A549 (cell line): ENCODE measurements around the gene DUOX2. TPM values are rescaled to one million over a fixed set of nuclear protein-coding genes. Genes with fewer than 3 reads are reported as not detected.
"Not testable (repeated sequence)": the region's sequence is repeated elsewhere in the genome, so short reads cannot be mapped to it uniquely, and the experiment has no call there.

Experiments
- ATAC-seq, 2 experiments: fragments of 200-7000 bp in 1 of 2; fragments of >200 bp in 1 of 2; cut with Nextera tagmentation in 1 of 2; cut with Tn5 transposase in 1 of 2; 3 replicates each; pipeline versions ENCODE4 v1.8.0 to v1.9.1; 2018 to 2020; ENCODE audit warnings: mild to moderate bottlenecking in 1 of 2, moderate library complexity in 1 of 2
- CTCF ChIA-PET: fragments of 300-600 bp; sonication (Branson Sonifier 250); formaldehyde crosslinking; extraction: SDS; loops from one replicate; lab custom pipeline; 2021; ENCODE audit warnings: antibody characterized with exemption, inconsistent platforms; lab: Yijun Ruan, JAX
- POLR2A ChIA-PET: fragments of 350-600 bp; formaldehyde crosslinking; extraction: SDS; loops from one replicate; lab custom pipeline; 2021; ENCODE audit warnings: antibody characterized with exemption, inconsistent platforms; lab: Yijun Ruan, JAX
- DNase-seq, 2 experiments: peaks; one replicate each; pipeline versions ENCODE4 v3.0.0 to v3.0.0-alpha.2; 2011 to 2016; ENCODE audit warnings: low read depth in 1 of 2, low spot score in 1 of 2
- FAIRE-seq: peaks from 2 replicates; lab custom pipeline; 2011; peaks lifted over from hg19 to GRCh38; lab: Jason Lieb, UNC
- H3K27ac ChIP-seq, 2 experiments: fragments of >200 bp; sonication (Bioruptor Twin); formaldehyde crosslinking; 3 replicates each; pipeline ENCODE4 v1.5.1; 2016 to 2017
- H3K4me1 ChIP-seq: fragments of >200 bp; sonication (Bioruptor Twin); formaldehyde crosslinking; 3 replicates; pipeline ENCODE4 v1.6.1; 2016
- H3K4me2 ChIP-seq: fragments of >200 bp; sonication (Bioruptor Twin); formaldehyde crosslinking; 3 replicates; pipeline ENCODE4 v1.6.1; 2016
- H3K4me3 ChIP-seq: fragments of >200 bp; sonication (Bioruptor Twin); formaldehyde crosslinking; 3 replicates; pipeline ENCODE4 v1.5.1; 2016
- H3K9me3 ChIP-seq: fragments of >200 bp; sonication (Bioruptor Twin); formaldehyde crosslinking; 3 replicates; pipeline ENCODE4 v1.6.1; 2016
- CBX8 ChIP-seq: fragments of 200-600 bp; sonication (generic); IDR thresholded peaks from 2 replicates; pipeline ENCODE4 v1.6.1; 2016
- CEBPB ChIP-seq, 2 experiments: fragments of >200 bp in 1 of 2; sonication (Bioruptor Twin) in 1 of 2; formaldehyde crosslinking in 1 of 2; IDR thresholded peaks; 2 replicates each; pipeline ENCODE4 v1.6.1; 2012 to 2016
- CHD4 ChIP-seq: fragments of 200-600 bp; sonication (generic); IDR thresholded peaks from 2 replicates; pipeline ENCODE4 v1.6.1; 2016; ENCODE audit warnings: antibody characterized with exemption, mild to moderate bottlenecking, borderline replicate concordance
- EHMT2 ChIP-seq: fragments of 200-600 bp; sonication (generic); IDR thresholded peaks from 2 replicates; pipeline ENCODE4 v1.6.1; 2016; ENCODE audit warnings: antibody characterized with exemption, low read depth, mild to moderate bottlenecking, moderate library complexity
- FOSB ChIP-seq: fragments of 250-450 bp; sonication (Bioruptor Pico); IDR thresholded peaks from 2 replicates; pipeline ENCODE4 v1.5.0; 2020; ENCODE audit warnings: mild to moderate bottlenecking, moderate library complexity
- FOSL2 ChIP-seq, 2 experiments: fragments of 450-650 bp in 1 of 2; fragments of >200 bp in 1 of 2; sonication (Bioruptor Twin) in 1 of 2; formaldehyde crosslinking; IDR thresholded peaks; 2 replicates each; pipeline versions ENCODE4 v1.5.0 to v1.6.1; 2016 to 2020; ENCODE audit warnings: mild to moderate bottlenecking in 1 of 2, moderate library complexity in 1 of 2
- HDAC2 ChIP-seq: fragments of 200-600 bp; sonication (generic); IDR thresholded peaks from 2 replicates; pipeline ENCODE4 v1.6.1; 2016
- HOXB13 ChIP-seq: fragments of 250-450 bp; sonication (Bioruptor Pico); IDR thresholded peaks from 2 replicates; pipeline ENCODE4 v1.5.0; 2020; ENCODE audit warnings: low read depth, mild to moderate bottlenecking, moderate library complexity
- HOXB5 ChIP-seq: fragments of 250-450 bp; sonication (Bioruptor Pico); IDR thresholded peaks from 2 replicates; pipeline ENCODE4 v1.5.0; 2020; ENCODE audit warnings: mild to moderate bottlenecking, moderate library complexity
- JUN ChIP-seq, 2 experiments: fragments of >200 bp; sonication (Bioruptor Twin); formaldehyde crosslinking; IDR thresholded peaks; 2 replicates in 1 of 2; 3 replicates in 1 of 2; pipeline ENCODE4 v1.6.1; 2016 to 2017
- NR3C1 ChIP-seq: fragments of >200 bp; sonication (Bioruptor Twin); formaldehyde crosslinking; IDR thresholded peaks from 3 replicates; pipeline ENCODE4 v1.6.1; 2017
- RCOR1 ChIP-seq: fragments of 150-350 bp; IDR thresholded peaks from 2 replicates; pipeline ENCODE4 v1.6.1; 2014; ENCODE audit warnings: antibody characterized with exemption, low read length, low read depth
- TFCP2L1 ChIP-seq: fragments of 250-450 bp; sonication (Bioruptor Pico); IDR thresholded peaks from 2 replicates; pipeline ENCODE4 v1.5.0; 2021; ENCODE audit warnings: mild to moderate bottlenecking
- ZFP36 ChIP-seq: fragments of 450-650 bp; IDR thresholded peaks from 2 replicates; pipeline ENCODE4 v1.6.1; 2014; ENCODE audit warnings: borderline replicate concordance; ENCODE audit not compliant: partially characterized antibody
- WGBS: methylation state at CpG from one replicate; pipeline ENCODE4 v1.1.6; 2017; ENCODE audit errors: missing lambda C conversion rate; 5-methylcytosine and 5-hydroxymethylcytosine counted together
- polyA plus RNA-seq, 4 experiments: library from polyadenylated mRNA; depleted of rRNA in 3 of 4; stranded (reverse); fragments of >200 nt; fragmentation: RNase III in 1 of 4; extraction: RNeasy Plus Mini Kit Qiagen cat#74134 plus additional on column Dnase treatment in 1 of 4; gene quantifications; 2 replicates in 3 of 4; 3 replicates in 1 of 4; pipeline ENCODE4 v1.2.3, GENCODE V29; 2011 to 2017
- TF ChIP-seq, protein P1 (sequence below): fragments of >200 bp; sonication (Bioruptor Twin); formaldehyde crosslinking; IDR thresholded peaks from 3 replicates; pipeline ENCODE4 v1.5.1; 2016
- TF ChIP-seq, protein P2 (sequence below): fragments of >200 bp; sonication (Bioruptor Twin); formaldehyde crosslinking; IDR thresholded peaks from 3 replicates; pipeline ENCODE4 v1.6.1; 2016
- TF ChIP-seq, protein P3 (sequence below): IDR thresholded peaks from 2 replicates; pipeline ENCODE4 v1.6.1; 2012; ENCODE audit warnings: low read depth, borderline replicate concordance

Gene DUOX2
- polyA plus RNA-seq, 2 of the 4 experiments (the other 2 are of a cell fraction): 0.05 to 0.06 TPM

GRCh38 chr15:45087513-45087912 is 26.5 kb downstream of the DUOX2 start:
- TF ChIP-seq, protein P1, sequence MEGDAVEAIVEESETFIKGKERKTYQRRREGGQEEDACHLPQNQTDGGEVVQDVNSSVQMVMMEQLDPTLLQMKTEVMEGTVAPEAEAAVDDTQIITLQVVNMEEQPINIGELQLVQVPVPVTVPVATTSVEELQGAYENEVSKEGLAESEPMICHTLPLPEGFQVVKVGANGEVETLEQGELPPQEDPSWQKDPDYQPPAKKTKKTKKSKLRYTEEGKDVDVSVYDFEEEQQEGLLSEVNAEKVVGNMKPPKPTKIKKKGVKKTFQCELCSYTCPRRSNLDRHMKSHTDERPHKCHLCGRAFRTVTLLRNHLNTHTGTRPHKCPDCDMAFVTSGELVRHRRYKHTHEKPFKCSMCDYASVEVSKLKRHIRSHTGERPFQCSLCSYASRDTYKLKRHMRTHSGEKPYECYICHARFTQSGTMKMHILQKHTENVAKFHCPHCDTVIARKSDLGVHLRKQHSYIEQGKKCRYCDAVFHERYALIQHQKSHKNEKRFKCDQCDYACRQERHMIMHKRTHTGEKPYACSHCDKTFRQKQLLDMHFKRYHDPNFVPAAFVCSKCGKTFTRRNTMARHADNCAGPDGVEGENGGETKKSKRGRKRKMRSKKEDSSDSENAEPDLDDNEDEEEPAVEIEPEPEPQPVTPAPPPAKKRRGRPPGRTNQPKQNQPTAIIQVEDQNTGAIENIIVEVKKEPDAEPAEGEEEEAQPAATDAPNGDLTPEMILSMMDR: no peak
- no peak for TF ChIP-seq HOXB13
- TF ChIP-seq, protein P2, sequence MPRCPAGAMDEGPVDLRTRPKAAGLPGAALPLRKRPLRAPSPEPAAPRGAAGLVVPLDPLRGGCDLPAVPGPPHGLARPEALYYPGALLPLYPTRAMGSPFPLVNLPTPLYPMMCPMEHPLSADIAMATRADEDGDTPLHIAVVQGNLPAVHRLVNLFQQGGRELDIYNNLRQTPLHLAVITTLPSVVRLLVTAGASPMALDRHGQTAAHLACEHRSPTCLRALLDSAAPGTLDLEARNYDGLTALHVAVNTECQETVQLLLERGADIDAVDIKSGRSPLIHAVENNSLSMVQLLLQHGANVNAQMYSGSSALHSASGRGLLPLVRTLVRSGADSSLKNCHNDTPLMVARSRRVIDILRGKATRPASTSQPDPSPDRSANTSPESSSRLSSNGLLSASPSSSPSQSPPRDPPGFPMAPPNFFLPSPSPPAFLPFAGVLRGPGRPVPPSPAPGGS: no peak
- TF ChIP-seq ZFP36: no peak
- no peak for TF ChIP-seq HOXB5 (CRISPR knock-in tag)
- no peak for TF ChIP-seq JUN (IDR thresholded peaks at IDR 0.05)
- TF ChIP-seq NR3C1: no peak
- no peak for TF ChIP-seq CEBPB (IDR thresholded peaks at IDR 0.05)
- TF ChIP-seq, protein P3, sequence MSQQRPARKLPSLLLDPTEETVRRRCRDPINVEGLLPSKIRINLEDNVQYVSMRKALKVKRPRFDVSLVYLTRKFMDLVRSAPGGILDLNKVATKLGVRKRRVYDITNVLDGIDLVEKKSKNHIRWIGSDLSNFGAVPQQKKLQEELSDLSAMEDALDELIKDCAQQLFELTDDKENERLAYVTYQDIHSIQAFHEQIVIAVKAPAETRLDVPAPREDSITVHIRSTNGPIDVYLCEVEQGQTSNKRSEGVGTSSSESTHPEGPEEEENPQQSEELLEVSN: no peak
- POLR2A ChIA-PET: no interaction called here
- CTCF ChIA-PET: interaction anchor here (1.3 to 1.5 kb wide), 2 partner anchors 10 to 27 kb away, joined by 4 read pairs; partner anchors contain the start of genes DUOX2 and DUOXA2
- H3K4me1 ChIP-seq: peaks cover 4% of the 10 kb centered on the region; the same call in 1 of the 3 replicates
- FAIRE-seq: no peak
- no peak overlapping the region for H3K4me2 ChIP-seq
- ATAC-seq: peak; percentile 74 to 78; a peak in 5 of 6 replicates
- H3K9me3 ChIP-seq: no peaks in the 10 kb centered on the region
- no peak overlapping the region for H3K4me3 ChIP-seq
- DNase-seq: no peak
- H3K27ac ChIP-seq: no peak overlapping the region
- 26% methylated on average over 1 of the region's 1 CpG for WGBS

GRCh38 chr15:45084163-45084562 is 29.8 kb downstream of the DUOX2 start:
- H3K4me1 ChIP-seq: no peaks in the 10 kb centered on the region
- DNase-seq (no peak), FAIRE-seq (no peak), ATAC-seq (no peak)
- H3K27ac ChIP-seq: no peak overlapping the region
- ChIA-PET POLR2A (no interaction called here), CTCF (interaction anchor here (0.8 kb wide), 1 partner anchor 119 kb away, joined by 3 read pairs; no protein-coding TSS in a partner anchor)
- no peak overlapping the region for H3K4me3 ChIP-seq
- H3K4me2 ChIP-seq: no peak overlapping the region
- TF ChIP-seq CBX8: no peak
- WGBS: 62% methylated on average over 3 of the region's 3 CpGs
- no peaks in the 10 kb centered on the region for H3K9me3 ChIP-seq

GRCh38 chr15:45083223-45083622 is 30.7 kb downstream of the DUOX2 start:
- H3K4me1 ChIP-seq: no peaks in the 10 kb centered on the region
- no peak overlapping the region for H3K4me2 ChIP-seq
- ATAC-seq: no peak
- no peak overlapping the region for H3K27ac ChIP-seq
- H3K9me3 ChIP-seq: no peaks in the 10 kb centered on the region
- CTCF ChIA-PET: interaction anchor here (1.1 kb wide), 1 partner anchor 30 kb away, joined by 3 read pairs; no protein-coding TSS in a partner anchor
- POLR2A ChIA-PET: no interaction called here
- no peak overlapping the region for H3K4me3 ChIP-seq
- TF ChIP-seq CEBPB (IDR thresholded peaks at IDR 0.05) (no peak), RCOR1 (no peak), FOSL2 (IDR thresholded peaks at IDR 0.05) (no peak), FOSL2 (CRISPR knock-in tag; IDR thresholded peaks at IDR 0.05) (no peak), FOSB (no peak), TFCP2L1 (no peak), HDAC2 (no peak), CHD4 (no peak), EHMT2 (no peak), JUN (IDR thresholded peaks at IDR 0.05) (no peak)
- DNase-seq: no peak
- no peak for FAIRE-seq

DNA sequence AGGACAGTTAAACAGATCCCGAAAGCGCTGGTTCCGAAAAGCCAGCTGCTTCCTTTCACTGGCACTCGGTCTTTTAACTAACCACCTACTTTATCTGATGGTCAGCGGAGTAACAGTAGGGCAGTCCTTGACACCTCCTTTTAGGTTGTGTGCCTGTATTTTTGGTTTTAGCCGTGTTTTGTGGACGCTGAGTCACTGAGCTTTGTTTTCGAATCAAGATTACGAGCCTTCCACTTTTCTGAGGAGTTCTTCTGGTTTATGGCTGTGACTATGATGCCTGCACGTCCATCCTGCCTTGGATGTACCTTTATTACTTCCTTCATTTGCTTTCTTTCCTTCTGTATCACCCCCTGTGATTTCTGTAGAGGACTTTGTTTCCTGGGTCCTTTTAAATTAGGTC is 31.6 kb downstream of the DUOX2 start:
- H3K4me1 ChIP-seq, DNase-seq, H3K4me3 ChIP-seq, POLR2A ChIA-PET, H3K9me3 ChIP-seq, FAIRE-seq, H3K4me2 ChIP-seq, H3K27ac ChIP-seq, ATAC-seq: not testable (repeated sequence)
- CTCF ChIA-PET: interaction anchor here (1.1 kb wide), 1 partner anchor 31 kb away, joined by 3 read pairs; no protein-coding TSS in a partner anchor
- 51% methylated on average over 6 of the region's 10 CpGs for WGBS

- ATAC-seq, H3K27ac ChIP-seq, POLR2A ChIA-PET, H3K4me2 ChIP-seq, H3K9me3 ChIP-seq, H3K4me3 ChIP-seq, DNase-seq, FAIRE-seq, H3K4me1 ChIP-seq: not testable (repeated sequence)
- 100% methylated on average over 2 of the region's 3 CpGs for WGBS
- CTCF ChIA-PET: interaction anchor here (1.2 to 1.4 kb wide), 2 partner anchors 34 to 37 kb away, joined by 3 read pairs; partner anchors contain the start of gene DUOXA2
Observed at GRCh38 chr15:45080593-45080992, 33.4 kb downstream of the DUOX2 start.

DNA sequence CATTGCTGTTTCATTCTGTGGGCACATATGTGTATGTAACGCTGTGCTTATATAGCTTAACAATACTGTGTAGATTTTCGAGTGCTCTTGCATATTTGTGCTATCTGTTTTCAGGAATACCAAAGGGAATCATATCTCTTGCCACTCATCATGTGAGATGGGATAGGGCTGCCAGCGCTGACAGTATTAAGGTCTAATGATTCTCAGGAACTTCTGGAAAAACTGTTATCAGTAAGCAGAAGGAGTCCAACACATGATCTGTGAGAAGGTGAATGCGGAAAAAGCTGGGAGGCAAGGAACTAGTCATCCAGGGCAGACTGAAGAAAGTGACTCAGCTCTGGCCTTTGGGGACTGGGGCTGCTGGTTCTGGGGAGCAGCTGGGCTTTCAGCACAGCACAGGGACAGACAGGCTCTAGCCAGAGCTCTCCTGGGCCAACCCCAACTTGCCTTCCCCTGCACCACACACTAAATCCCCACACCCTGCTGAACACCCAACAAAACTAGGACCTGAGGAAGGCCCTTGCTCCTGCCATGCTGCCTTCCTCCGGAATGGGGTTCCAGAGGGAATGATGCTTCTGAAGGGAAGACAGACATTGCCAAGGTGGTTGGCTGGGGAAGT is 34.2 kb downstream of the DUOX2 start:
- ATAC-seq, CTCF ChIA-PET: not testable (repeated sequence)

More for the DNA sequence above, 34.2 kb downstream of the DUOX2 start:
- H3K9me3 ChIP-seq, DNase-seq, H3K4me3 ChIP-seq, FAIRE-seq, H3K27ac ChIP-seq, H3K4me1 ChIP-seq, H3K4me2 ChIP-seq, POLR2A ChIA-PET: not testable (repeated sequence)
- 85% methylated on average over 4 of the region's 5 CpGs for WGBS
